ENCODE data around the gene MARF1. TPM values are rescaled to one million over a fixed set of nuclear protein-coding genes. Genes with fewer than 3 reads are reported as not detected.
"Not testable (repeated sequence)": the region's sequence is repeated elsewhere in the genome, so short reads cannot be mapped to it uniquely, and the experiment has no call there.

The MARF1 gene
- total RNA-seq, 3 donors from 2014 or later: 60.1 to 162 (median 90.9) TPM

GRCh38 chr16:15552507-15552906 is 90.4 kb downstream of the MARF1 start:
- no peaks in the 10 kb centered on the region for H3K36me3 ChIP-seq (ENCODE audit: low read depth)
- no peaks in the 10 kb centered on the region for H3K4me1 ChIP-seq (ENCODE audit: low read depth)
- no peak overlapping the region for H3K4me3 ChIP-seq
- no peaks in the 10 kb centered on the region for H3K9me3 ChIP-seq
- DNase-seq (no peak), ATAC-seq (no peak)
- TF ChIP-seq CTCF (IDR thresholded peaks at IDR 0.05): no peak
- intact Hi-C loops (cut with DNase I, micrococcal nuclease): no loop called here

GRCh38 chr16:15548482-15548891 is 94.5 kb downstream of the MARF1 start:
- intact Hi-C loops (cut with DNase I, micrococcal nuclease): no loop called here
- no peaks in the 10 kb centered on the region for H3K36me3 ChIP-seq (ENCODE audit: low read depth)
- H3K9me3 ChIP-seq: no peaks in the 10 kb centered on the region
- H3K4me1 ChIP-seq (ENCODE audit: low read depth): no peaks in the 10 kb centered on the region
- no peak overlapping the region for H3K4me3 ChIP-seq
- TF ChIP-seq CTCF (IDR thresholded peaks at IDR 0.05): no peak
- ATAC-seq: no peak
- DNase-seq: no peak

GRCh38 chr16:15547768-15548096 is 95.2 kb downstream of the MARF1 start:
- ATAC-seq: no peak
- H3K36me3 ChIP-seq (ENCODE audit: low read depth): no peaks in the 10 kb centered on the region
- no peak for DNase-seq

GRCh38 chr16:15547072-15547767 is 95.7 kb downstream of the MARF1 start:
- intact Hi-C loops (cut with DNase I, micrococcal nuclease); H3K4me3 ChIP-seq; H3K9me3 ChIP-seq; H3K4me1 ChIP-seq (ENCODE audit: low read depth); DNase-seq; H3K36me3 ChIP-seq (ENCODE audit: low read depth): not testable (repeated sequence)
- ATAC-seq: peak; percentile 42

More at GRCh38 chr16:15547768-15548096, 95.2 kb downstream of the MARF1 start:
- intact Hi-C loops (cut with DNase I, micrococcal nuclease): no loop called here
- H3K9me3 ChIP-seq: no peaks in the 10 kb centered on the region
- no peaks in the 10 kb centered on the region for H3K4me1 ChIP-seq (ENCODE audit: low read depth)
- no peak overlapping the region for H3K4me3 ChIP-seq
- no peak for TF ChIP-seq CTCF (IDR thresholded peaks at IDR 0.05)

- ATAC-seq: no peak
- intact Hi-C loops (cut with DNase I, micrococcal nuclease): no loop called here
Observed at GRCh38 chr16:15545544-15545943, 97.4 kb downstream of the MARF1 start.

GRCh38 chr16:15544405-15544804 is 98.5 kb downstream of the MARF1 start:
- intact Hi-C loops (cut with DNase I, micrococcal nuclease): no loop called here
- ATAC-seq (no peak), DNase-seq (no peak)
- Histone ChIP-seq H3K36me3 (ENCODE audit: low read depth) (no peaks in the 10 kb centered on the region), H3K9me3 (no peaks in the 10 kb centered on the region), H3K4me3 (no peak overlapping the region), H3K4me1 (ENCODE audit: low read depth) (no peaks in the 10 kb centered on the region)
- no peak for TF ChIP-seq CTCF (IDR thresholded peaks at IDR 0.05)

More at GRCh38 chr16:15545544-15545943, 97.4 kb downstream of the MARF1 start:
- Histone ChIP-seq H3K9me3 (no peaks in the 10 kb centered on the region), H3K36me3 (ENCODE audit: low read depth) (no peaks in the 10 kb centered on the region), H3K4me1 (ENCODE audit: low read depth) (no peaks in the 10 kb centered on the region), H3K4me3 (no peak overlapping the region)
- TF ChIP-seq CTCF (IDR thresholded peaks at IDR 0.05): no peak
- DNase-seq: no peak

Other genes starting within 250 kb of the MARF1 start
- 1 to 10 TPM; 4.8 to 9.8 (median 8.3) TPM for gene MPV17L, start 247.4 kb downstream of the MARF1 start, total RNA-seq
- 10 to 100 TPM in 1 of 3 donors, 1 to 10 TPM in 2; 5.4 to 54.3 (median 9.1) TPM for gene BMERB1, start 208.6 kb downstream of the MARF1 start, total RNA-seq
- gene NDE1, start 7.1 kb upstream of the MARF1 start, total RNA-seq: 10 to 100 TPM; 27.2 to 46.6 (median 33.9) TPM
- gene MYH11, start 213.9 kb upstream of the MARF1 start, total RNA-seq: 1,000 to 10,000 TPM in 1 of 3 donors, 100 to 1,000 TPM in 1, 10 to 100 TPM in 1; 98.2 to 5,005 (median 282) TPM
- gene CEP20, start 245.4 kb upstream of the MARF1 start, total RNA-seq: 10 to 100 TPM; 23.2 to 26.8 (median 26.4) TPM